ENCODE measurements around the gene CEACAM5.
"Not testable (repeated sequence)": the region's sequence is repeated elsewhere in the genome, so short reads cannot be mapped to it uniquely, and the experiment has no call there.

CEACAM5 gene

GRCh38 chr19:41700381-41701195 is 7.8 kb upstream of the CEACAM5 start:
- DNase-seq (ENCODE audit: low read depth): no peak

DNA sequence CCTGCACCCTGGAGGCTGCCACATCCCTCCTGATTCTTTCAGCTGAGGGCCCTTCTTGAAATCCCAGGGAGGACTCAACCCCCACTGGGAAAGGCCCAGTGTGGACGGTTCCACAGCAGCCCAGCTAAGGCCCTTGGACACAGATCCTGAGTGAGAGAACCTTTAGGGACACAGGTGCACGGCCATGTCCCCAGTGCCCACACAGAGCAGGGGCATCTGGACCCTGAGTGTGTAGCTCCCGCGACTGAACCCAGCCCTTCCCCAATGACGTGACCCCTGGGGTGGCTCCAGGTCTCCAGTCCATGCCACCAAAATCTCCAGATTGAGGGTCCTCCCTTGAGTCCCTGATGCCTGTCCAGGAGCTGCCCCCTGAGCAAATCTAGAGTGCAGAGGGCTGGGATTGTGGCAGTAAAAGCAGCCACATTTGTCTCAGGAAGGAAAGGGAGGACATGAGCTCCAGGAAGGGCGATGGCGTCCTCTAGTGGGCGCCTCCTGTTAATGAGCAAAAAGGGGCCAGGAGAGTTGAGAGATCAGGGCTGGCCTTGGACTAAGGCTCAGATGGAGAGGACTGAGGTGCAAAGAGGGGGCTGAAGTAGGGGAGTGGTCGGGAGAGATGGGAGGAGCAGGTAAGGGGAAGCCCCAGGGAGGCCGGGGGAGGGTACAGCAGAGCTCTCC is 6.9 kb upstream of the CEACAM5 start:
- no peak for DNase-seq (ENCODE audit: low read depth)

DNA sequence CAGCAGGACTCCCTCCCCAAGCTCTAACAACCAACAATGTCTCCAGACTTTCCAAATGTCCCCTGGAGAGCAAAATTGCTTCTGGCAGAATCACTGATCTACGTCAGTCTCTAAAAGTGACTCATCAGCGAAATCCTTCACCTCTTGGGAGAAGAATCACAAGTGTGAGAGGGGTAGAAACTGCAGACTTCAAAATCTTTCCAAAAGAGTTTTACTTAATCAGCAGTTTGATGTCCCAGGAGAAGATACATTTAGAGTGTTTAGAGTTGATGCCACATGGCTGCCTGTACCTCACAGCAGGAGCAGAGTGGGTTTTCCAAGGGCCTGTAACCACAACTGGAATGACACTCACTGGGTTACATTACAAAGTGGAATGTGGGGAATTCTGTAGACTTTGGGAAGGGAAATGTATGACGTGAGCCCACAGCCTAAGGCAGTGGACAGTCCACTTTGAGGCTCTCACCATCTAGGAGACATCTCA is 6.2 kb upstream of the CEACAM5 start:
- peak; percentile 11 for DNase-seq (ENCODE audit: low read depth)

- DNase-seq (ENCODE audit: low read depth): no peak
Measured at GRCh38 chr19:41703602-41704293, 4.7 kb upstream of the CEACAM5 start.

DNA sequence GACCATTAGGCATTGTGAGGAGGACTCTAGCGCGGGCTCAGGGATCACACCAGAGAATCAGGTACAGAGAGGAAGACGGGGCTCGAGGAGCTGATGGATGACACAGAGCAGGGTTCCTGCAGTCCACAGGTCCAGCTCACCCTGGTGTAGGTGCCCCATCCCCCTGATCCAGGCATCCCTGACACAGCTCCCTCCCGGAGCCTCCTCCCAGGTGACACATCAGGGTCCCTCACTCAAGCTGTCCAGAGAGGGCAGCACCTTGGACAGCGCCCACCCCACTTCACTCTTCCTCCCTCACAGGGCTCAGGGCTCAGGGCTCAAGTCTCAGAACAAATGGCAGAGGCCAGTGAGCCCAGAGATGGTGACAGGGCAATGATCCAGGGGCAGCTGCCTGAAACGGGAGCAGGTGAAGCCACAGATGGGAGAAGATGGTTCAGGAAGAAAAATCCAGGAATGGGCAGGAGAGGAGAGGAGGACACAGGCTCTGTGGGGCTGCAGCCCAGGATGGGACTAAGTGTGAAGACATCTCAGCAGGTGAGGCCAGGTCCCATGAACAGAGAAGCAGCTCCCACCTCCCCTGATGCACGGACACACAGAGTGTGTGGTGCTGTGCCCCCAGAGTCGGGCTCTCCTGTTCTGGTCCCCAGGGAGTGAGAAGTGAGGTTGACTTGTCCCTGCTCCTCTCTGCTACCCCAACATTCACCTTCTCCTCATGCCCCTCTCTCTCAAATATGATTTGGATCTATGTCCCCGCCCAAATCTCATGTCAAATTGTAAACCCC is 2.8 kb upstream of the CEACAM5 start:
- no peak for DNase-seq (ENCODE audit: low read depth)

DNA sequence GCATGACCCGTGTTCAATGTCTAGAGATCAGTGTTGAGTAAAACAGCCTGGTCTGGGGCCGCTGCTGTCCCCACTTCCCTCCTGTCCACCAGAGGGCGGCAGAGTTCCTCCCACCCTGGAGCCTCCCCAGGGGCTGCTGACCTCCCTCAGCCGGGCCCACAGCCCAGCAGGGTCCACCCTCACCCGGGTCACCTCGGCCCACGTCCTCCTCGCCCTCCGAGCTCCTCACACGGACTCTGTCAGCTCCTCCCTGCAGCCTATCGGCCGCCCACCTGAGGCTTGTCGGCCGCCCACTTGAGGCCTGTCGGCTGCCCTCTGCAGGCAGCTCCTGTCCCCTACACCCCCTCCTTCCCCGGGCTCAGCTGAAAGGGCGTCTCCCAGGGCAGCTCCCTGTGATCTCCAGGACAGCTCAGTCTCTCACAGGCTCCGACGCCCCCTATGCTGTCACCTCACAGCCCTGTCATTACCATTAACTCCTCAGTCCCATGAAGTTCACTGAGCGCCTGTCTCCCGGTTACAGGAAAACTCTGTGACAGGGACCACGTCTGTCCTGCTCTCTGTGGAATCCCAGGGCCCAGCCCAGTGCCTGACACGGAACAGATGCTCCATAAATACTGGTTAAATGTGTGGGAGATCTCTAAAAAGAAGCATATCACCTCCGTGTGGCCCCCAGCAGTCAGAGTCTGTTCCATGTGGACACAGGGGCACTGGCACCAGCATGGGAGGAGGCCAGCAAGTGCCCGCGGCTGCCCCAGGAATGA is 1.5 kb upstream of the CEACAM5 start:
- DNase-seq (ENCODE audit: low read depth): no peak

DNA sequence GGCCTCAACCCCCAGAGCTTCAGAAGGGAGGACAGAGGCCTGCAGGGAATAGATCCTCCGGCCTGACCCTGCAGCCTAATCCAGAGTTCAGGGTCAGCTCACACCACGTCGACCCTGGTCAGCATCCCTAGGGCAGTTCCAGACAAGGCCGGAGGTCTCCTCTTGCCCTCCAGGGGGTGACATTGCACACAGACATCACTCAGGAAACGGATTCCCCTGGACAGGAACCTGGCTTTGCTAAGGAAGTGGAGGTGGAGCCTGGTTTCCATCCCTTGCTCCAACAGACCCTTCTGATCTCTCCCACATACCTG is 969 bp upstream of the CEACAM5 start:
- DNase-seq (ENCODE audit: low read depth): no peak

GRCh38 chr19:41707871-41708371 is 505 bp upstream of the CEACAM5 start:
- no peak for DNase-seq (ENCODE audit: low read depth)

DNA sequence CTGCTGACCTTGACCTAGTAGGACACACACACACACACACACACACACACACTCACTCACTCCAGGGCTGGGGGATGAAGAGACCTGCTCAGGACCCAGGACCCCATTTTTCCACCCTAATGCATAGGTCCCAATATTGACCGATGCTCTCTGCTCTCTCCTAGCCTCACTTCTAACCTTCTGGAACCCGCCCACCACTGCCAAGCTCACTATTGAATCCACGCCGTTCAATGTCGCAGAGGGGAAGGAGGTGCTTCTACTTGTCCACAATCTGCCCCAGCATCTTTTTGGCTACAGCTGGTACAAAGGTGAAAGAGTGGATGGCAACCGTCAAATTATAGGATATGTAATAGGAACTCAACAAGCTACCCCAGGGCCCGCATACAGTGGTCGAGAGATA is 1.1 kb downstream of the CEACAM5 start:
- not testable (repeated sequence) for DNase-seq (ENCODE audit: low read depth)

GRCh38 chr19:41709951-41710645 is 1.7 kb downstream of the CEACAM5 start:
- no peak for DNase-seq (ENCODE audit: low read depth)

DNA sequence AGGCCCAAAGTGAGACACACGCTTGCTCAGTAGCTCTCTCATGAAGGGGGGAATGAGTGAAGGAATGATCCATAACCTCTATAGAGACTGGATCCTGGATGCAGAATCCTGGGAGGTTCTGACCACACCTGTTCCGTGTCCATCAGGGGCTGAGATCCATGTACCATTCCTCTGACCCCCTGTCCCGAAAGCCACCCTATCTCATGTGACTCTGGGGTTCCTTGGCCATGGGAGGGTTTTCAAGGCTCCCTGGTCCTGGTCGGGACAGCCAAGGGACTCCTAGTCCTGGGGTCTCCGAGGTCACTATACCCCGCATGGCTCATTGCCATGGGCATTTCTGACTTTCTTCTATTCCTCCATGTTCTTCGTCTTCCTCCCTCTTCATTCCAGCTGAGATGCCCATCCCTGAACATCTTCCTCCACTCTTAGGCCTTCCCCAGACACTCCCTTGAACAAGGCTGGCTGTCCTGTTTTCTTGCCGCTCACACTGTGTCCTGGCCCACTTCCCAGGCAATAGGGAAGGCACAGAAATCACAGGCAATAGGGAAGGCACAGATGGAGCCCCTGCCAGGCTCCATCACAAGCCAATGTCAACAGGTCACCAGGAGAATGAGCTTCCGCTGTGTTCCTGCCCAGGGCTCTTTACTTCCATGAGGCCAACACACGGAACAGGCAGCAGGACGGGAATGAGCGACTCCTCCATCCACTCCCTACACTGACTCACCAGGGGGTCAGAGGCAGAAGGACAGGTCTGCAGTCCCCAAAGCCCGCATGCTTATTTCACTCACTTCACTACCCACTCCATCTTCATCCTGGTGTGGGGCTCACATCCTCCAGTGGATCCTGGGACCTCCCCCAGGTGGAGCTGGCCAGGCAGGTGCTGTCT is 3.2 kb downstream of the CEACAM5 start:
- DNase-seq (ENCODE audit: low read depth): no peak

DNA sequence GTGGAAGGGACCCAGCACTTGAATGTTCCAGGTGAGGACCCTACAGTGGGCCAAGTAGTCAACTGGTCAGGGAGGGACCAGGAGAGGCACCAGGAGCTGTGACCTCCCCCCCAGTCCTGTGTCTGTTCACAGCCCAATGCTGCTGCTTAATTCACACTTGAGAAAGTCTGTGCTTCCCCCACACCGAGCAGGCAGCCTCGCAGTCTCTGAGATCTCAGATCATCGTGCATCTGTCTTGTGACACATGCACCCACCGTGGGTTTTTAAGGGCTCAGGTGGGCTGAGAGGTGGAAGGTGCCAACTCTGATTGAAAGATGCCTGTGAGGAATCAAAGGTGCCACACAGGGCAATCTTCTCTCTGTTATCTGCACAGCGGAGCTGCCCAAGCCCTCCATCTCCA is 6.2 kb downstream of the CEACAM5 start:
- no peak for DNase-seq (ENCODE audit: low read depth)

DNA sequence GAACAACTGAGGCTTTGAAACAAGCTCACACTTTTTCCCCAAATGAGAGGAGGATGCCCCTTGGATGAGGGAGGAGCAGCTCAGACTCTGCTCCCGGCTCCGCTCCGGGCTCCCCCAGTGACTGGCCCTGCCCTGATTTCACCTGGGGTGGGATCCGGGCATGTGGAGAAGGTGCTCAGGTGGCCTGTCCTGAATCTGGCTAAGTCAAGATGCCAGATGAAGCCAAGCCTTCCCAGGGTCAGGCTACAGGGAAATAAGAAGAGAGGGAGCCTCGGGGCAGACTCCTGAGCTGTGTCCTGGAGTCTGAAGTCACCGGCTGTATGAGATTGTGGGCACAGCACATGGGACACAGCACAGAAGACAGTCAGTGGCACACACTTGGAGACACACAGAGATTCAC is 10.3 kb downstream of the CEACAM5 start:
- no peak for DNase-seq (ENCODE audit: low read depth)

GRCh38 chr19:41720103-41720502 is 11.7 kb downstream of the CEACAM5 start:
- DNase-seq (ENCODE audit: low read depth): no peak

DNA sequence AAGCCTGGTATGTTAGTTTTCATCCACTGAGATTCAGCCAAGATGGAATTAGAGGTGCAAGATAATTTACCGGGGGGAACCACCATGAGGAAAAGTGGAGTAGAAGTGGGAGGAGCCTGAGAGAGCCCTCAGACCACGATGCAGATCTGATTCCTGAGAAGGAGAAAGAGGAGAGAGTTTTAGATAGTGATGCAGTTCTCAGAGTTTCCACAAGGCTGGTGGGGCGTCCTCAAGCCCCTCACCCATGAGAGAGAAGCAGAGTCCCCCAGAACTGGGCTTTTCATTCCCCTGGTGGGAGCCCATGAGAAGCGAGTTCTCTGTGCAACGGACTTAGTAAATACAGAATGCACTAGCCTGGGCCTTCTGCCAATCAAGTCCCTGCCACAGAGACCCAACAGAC is 18.1 kb downstream of the CEACAM5 start:
- DNase-seq (ENCODE audit: low read depth): no peak

- DNase-seq (ENCODE audit: low read depth): no peak
Measured at GRCh38 chr19:41734156-41734555, 25.7 kb downstream of the CEACAM5 start.

- DNase-seq (ENCODE audit: low read depth): no peak
Measured at GRCh38 chr19:41734585-41734984, 26.2 kb downstream of the CEACAM5 start.

DNA sequence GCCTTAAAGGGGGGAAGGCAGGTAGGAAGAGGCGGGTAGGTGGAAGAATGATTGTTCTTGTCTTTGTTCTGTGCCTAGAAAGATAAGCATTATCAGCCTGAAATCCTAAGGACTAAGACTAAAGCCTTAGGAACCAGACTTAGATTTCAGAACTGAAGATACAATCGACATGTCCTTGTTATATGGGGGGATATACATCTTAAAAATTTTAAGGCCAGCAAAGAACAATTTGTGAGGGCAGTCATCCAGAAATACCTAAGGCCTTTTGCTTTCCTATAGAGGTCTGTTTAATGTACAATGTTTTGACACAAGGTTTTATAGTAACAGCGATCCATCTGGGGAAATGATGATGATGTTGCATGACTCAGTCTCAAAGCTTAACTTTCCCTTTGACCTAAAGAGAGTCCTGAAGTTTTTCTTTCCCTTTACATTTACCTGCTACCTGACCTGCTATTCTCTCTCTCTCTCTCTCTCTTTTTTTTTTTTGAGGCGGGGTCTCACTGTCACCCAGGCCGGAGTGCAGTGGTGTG is 26.7 kb downstream of the CEACAM5 start:
- DNase-seq (ENCODE audit: low read depth): no peak

DNA sequence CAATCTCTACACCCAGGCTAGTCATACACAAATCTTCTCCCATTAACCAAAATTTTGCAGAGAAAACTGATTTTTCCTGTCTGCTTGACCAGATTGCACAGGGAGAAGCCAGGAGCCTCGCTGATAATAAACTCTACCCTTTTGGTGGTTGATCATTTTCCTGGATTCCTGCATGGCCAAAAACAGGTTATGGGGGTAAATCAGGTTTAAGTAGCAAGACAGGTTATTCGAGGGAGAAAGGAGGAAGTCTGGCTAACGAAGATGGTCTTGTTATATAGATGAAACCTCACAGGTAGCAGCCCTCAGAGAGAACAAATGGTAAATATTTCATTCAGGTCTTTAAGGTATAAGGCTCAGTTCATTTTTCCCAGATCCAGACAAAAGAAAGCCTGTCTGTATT is 30.9 kb downstream of the CEACAM5 start:
- DNase-seq (ENCODE audit: low read depth): no peak
